ENCODE data around the gene SART3.
"Not testable (repeated sequence)": the region's sequence is repeated elsewhere in the genome, so short reads cannot be mapped to it uniquely, and the experiment has no call there.

Gene SART3

DNA sequence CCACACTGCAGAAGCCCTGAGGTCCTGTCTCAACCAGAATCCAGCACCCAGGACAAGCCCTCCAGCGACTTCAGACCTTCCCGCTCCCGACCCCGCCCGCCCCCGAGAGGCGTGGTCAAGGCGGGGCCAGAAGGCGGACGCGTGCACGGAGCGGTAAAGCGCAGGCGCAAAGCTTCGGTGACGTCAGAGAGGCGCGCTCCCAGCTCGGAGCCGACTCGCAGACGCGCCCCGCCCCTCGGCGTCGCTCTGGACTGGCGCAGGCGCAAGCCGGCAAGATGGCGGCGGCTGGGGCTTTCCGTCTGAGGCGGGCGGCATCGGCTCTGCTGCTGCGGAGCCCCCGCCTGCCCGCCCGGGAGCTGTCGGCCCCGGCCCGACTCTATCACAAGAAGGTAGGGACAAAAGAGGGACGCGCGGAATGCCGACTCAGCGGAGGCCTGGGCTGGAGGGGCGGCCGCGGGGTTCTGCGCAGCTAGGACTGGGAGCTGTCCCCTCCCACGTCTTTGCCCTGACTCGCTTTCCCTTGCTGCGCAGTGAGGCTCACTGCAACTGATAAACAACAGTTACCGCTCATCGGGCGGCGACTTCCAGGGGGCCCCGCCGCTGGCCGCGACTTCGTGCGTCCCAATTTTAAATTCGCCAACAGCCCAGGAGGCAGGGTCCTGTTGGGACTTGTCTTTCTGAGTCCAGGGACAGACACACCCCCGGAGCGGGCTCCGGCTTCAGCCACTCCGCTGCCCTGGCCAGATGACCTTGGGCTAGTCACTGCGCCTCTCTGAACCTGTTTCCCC lies 1.6 kb upstream of the SART3 start, which contains the start of gene ISCU:
TSS of gene ISCU (plus strand) at position 249 of the 788 bp plus-strand sequence. CDS start at position 276, 27 bp downstream.
- peak; percentile 89 for DNase-seq

DNA sequence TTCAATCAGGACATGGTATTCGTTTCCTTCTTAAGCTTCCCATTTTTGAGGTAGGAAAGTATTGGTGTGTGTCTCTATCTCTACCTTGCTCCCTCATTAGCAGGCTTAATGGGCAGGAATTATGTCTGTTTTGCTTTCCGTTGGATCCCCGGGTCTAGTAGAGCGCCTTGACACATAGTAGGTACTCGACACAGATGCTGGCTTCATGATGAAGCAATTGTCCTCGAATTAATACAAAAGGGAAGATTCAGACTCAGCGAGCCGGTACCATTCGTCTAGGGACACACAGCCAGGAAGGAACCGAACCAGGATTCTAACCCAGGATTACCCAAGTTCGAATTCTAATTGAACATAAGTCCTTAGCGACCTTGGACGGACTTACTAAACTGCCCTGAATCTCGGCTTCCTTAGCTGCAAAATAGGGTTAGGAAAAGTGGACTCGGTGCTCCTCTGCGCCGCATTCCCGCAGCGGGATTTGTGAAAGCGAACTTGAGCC lies 927 bp upstream of the SART3 start:
- DNase-seq = no peak

DNA sequence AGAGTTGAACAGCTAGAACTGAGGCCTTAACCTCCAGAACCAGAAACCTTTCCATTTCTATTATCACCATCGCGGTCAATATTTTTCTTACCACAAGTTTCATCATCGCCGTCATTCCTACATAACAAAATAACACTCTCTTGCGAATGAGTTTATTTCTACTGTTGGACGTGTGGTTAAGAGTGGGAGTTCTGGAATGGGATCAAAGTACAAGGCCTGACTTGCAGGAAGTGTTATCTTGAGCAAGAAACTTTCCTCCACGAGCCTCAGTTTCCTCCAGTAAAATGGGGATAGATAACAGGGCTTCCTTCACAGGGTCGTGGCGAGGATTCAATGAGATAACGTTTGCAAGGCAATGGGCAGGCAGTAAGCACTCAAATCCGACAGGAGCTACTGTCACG lies 652 bp downstream of the SART3 start:
- DNase-seq = no peak

DNA sequence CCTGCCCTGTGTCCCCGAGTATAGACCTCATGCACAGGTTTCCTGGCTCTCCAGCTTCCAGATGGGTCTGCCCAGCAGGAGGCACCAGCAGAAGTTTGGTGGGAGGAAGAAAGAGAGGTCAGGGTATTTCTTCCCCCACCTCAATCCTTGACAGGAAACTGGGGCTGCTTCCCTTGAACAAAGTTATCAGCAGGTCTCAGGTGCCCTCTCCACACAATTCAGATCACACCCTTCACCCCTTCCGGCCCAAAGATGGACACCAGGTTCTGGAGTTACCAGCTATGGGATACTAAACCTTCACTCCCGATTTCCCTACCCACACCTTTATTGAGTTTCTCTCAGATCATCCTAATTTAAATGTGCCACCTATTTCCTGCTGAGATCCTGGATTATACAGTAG lies 1.2 kb downstream of the SART3 start:
- no peak for DNase-seq

DNA sequence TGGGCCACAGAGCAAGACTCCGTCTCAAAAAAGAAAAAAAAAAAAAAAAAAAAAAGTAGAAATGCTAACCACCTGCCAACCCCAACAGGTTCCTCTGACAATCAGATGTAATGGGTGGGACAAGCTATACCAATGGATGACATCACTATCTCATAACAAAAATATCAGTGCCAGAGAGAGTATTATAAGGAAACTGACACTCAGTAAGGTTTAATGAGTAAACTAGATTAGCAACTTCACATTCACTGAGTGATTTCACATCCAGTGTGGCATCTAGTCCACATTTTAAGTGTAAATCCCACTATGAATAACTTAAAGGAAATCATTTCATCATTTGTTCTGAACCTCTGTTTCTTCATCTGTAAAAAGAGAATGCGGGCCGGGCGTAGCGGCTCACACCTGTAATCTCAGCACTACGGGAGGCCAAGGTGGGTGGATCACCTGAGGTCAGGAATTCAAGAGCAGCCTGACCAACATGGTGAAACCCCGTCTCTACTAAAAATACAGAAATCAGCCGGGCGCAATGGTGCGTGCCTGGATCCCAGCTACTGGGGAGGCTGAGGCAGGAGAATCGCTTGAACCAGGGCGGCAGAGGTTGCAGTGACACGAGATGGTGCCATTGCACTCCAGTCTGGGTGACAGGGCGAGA lies 1.8 kb downstream of the SART3 start:
- DNase-seq = no peak

DNA sequence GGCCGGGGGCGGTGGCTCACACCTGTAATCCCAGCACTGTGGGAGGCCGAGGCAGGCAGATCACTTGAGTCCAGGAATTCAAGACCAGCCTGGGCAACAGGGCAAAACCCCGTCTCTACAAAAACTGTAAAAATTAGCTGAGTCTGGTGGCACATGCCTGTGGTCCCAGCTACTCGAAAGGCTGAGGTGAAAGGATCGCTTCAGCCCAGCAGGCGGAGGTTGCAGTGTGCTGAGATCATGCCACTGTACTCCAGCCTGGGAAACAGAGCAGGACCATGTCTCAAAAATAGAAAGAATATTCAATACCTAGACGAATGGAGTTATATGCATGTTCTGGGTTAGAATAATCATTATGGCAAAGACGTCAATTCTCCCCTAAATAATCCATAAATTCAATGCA lies 5.6 kb downstream of the SART3 start:
- not testable (repeated sequence) for DNase-seq

DNA sequence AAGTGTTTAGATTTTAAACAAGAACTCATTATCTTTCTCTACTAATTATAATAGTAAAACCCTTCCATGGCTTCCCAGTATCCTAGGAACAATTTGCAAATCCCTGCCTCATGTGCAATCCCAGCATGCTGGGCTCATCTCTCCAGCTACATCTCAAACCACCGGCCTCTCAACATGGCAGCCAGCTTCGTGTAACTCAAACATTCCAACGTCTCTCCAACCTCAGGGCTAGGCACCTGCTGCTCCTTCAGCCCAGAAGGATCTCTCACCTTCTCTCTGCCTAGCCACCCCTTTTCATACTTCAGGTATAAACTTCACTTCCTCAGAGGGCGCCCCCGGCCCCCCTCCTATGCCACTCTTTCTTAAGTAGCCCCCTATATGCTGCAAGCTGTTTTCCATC lies 7.2 kb downstream of the SART3 start:
- no peak for DNase-seq

DNA sequence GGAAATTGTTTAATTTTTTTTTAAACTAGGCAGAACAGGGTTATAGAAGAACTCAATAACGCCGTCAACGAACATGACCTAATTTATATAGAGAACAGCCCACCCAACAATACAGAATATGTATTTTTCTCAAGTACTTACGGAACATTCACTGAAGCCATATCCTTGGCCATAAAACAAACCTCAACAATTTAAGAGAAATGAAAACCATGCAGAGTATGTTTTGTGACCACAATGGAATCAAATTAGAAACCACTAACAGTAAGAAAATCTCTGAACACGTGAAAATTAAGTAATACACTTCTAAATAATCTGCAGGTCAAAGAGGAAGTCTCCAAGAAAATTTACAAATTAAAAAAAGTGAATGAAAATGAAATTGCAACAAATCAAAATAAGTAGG lies 9.4 kb downstream of the SART3 start:
- DNase-seq = no peak

DNA sequence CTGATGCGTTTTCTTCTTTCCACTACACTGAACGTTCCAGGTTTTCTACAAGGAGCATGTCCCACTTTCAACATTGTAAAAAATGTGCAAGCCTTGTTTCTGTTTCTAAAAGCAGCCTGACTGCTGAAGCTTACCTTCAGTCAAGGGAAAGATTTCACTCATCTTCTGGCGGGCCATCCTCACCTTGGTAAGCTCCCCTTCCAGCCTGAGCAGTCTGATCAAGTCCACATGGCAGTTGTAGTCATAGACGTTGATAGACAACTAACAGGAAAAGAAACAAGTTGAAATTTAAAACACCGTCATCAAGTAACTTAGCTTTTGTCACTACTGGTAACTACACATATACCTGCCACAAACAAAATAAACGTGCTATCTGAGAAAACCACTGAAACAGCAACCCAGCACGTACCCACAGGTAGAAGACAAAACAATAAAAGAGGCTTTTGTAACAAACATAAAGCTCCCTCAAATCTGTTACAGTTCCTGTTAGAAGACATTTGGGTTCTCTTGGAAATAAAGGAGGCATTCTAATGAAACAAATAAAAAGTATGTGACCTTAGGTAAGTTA lies 11.9 kb downstream of the SART3 start:
- DNase-seq = no peak

DNA sequence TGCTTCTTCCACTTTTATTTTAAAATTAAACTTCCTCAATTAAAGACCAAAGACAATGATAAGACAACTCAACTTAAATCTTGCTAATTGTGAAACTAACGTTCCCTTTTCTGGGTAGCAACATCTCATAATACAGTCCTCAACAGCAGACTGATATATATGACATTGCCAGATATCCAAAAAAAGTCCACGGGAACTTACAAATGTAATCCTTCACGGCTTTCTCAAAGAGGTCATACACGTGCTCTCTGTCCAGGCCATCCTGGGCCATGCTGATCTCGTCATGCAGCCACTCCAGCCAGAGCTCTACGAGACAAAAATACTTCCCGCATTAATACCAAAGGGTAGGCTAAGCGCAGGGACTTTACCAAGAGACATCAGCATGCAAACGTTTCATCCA lies 13.3 kb downstream of the SART3 start:
- no peak for DNase-seq

DNA sequence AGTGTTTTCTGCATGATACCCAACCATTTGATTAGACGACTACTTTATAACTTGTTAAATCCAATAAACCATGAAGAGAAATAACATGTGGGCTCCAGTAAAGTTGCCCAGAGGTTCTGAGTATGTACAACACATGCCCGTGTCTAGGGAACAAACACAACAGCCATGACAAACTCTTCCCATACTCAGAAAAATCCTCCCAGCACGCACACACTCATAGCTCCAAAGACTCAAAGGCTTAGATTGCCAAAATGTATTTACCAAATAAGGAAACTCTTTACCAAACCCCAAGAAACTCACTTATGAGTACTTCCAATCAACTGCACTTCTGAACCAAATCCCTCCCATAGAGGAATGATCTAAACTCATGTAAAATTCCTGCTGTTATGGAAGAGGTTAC lies 17.3 kb downstream of the SART3 start:
- DNase-seq = no peak

DNA sequence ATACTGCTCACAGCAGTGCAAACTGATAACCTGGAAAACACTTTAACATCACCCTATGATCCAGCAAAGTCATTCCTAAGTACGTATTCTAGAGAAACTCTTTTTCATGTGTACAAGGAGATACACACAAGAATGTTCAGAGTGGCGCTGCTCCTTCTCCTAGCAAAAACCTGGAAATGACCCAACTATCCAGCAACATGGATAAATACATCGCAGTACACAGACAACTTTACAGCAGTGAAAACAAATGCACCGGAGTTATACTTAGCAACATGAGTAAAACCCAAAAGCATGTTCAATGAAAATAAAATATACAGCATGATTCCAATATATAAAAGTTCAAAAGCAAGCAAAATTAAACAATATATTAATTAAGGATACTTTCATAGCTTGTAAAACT lies 18.7 kb downstream of the SART3 start:
- DNase-seq = no peak

DNA sequence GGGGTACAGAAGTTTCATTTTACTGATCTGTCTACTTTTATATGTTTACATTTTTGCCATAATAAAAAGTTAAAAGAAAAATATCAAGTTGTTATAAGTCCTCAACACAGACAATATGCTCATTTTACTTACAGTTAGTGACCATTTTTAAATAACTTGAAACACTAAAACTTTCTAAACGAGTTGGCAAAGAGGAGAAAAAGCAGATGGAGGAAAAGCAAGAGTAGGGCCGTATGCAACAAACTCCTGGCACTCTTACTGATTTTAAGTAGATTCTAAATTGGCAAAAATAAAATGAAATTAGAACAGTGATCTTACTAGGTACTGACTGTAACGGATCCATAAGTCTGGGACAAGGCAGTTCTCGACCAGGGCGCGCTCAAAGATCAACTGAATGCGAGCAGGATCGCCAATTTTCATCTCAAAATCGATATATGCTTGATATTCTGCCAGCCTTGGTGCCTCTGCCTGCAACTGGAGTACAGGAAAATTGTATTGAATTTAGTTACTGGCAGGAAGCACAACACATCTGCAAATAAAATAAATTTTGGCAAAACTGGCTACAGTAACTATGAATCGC lies 22.3 kb downstream of the SART3 start:
- DNase-seq = no peak

DNA sequence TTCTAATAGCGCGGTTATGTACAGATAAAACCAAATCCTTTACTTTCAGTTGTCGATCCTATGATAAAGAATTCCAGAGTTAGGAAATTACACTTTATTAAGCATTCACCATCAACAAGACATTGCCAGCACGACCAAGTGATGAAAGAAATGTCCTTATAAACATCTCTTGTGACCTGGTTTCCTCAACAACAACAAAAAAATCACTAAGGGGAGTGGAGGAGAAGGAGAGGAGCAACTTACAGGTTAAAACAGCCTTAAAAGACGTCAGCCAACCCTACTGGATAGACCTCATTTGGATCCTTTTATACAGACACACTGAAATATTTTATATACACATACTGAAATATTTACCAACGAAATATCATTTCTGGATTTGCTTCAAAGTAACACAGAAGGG lies 22.8 kb downstream of the SART3 start:
- DNase-seq = no peak

DNA sequence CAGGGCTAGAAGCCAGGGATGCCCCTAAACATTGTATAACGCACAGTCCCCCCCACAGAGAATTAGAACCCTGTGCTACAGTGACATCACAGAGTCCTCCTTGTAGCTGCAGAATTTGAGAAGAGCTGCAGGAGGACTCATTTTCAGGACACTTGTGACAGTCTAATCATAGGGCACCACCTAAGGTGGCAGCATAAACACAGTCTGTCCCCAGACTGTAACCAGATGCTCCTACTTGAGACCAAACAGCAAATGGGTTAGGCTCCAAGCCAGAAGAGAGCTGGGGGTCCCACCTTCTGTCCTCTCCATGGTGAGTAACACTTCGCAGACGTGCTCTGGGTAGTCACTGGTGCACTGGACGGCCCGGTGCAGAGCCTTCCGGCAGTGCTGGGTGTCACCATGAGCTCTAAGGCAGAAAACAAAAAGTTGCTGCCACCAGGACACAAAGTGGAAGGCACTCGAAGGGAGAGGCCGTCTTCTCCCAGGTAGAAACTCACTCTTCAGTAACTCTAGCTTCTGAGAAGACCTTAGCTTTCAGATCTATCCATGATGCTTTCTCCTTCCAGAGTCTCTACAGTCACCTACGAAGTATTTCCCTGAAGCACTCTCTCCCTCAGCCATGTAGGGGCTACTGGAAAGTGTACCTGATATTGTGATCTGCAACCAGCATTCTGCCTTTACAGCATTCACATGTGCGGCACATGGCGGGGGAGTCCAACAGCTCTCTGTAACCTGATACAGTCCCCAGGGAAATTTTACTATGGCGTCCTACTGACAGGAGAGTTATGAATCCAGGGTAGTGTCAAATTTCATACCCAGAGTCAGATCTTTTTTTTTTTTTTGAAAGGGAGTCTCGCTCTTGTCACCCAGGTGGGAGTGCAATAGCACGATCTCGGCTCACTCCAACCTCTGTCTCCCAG lies 28.8 kb downstream of the SART3 start:
- DNase-seq = peak; percentile 15

DNA sequence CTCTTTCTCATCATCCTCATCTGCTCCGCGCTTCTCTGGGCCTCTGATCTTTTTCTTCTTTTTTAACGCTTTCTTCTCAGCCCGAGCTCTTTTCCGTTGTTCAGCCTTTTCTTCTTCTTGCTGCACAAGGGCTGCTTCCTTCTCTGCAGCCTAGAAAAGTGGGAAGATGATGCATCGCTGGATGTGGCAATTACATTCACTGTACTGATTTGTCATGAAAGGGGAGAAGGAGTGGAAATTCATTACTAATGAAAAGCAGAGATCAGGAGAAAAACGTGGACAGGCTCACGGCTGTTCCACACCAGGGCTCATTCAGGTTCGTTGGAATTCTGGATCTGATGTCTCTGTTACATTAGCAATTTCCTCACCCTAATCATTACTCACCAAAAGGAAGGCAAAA lies 30.8 kb downstream of the SART3 start:
- no peak for DNase-seq

DNA sequence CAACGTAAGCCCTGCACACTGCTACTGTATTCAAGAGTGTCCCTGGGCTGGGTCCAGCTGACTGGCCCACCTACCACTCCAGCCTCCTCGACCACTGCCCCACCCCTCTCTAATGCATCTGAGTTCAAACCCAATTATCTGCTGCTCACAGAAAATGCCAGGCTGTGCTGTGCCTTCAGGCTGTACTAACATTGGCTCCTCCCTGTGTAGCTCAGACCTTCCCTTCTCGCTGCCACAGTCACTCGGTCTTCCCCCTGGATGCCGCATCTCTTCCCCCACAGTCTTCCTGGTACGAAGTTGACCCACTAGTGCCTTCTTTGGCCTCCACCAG lies 33.8 kb downstream of the SART3 start:
- DNase-seq = no peak

DNA sequence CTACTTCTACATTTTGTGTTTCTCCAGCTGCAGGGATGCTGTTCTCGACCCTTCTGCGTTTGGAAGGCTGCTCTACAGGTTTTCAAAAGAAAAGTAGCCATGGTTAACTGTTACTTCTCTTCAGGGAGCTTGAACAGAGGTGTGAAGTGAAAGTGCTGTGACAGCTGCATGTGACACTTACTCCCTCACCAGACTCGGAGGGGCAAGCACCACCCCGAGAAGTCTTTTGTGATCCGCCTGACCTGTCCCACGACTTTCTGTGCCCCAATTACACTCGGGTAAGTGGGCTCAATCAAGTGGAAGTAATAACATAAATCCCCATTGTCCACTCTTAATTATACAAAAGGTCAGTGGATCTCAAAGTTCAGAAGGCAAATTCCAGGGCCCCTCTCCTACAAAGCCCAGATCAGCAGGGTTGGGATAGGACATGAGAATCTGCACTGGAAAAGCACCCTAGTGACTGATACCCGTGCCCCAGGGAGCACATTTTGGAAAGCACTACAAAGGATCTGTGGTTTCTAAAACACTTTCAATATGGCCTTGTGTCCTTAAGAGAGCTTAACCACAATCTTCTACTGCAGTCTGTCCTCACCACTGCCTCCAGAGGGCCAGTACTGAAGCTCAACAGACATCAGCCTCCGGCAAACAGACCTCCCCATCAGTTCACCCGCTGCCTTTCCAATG lies 34.3 kb downstream of the SART3 start:
- DNase-seq = no peak

DNA sequence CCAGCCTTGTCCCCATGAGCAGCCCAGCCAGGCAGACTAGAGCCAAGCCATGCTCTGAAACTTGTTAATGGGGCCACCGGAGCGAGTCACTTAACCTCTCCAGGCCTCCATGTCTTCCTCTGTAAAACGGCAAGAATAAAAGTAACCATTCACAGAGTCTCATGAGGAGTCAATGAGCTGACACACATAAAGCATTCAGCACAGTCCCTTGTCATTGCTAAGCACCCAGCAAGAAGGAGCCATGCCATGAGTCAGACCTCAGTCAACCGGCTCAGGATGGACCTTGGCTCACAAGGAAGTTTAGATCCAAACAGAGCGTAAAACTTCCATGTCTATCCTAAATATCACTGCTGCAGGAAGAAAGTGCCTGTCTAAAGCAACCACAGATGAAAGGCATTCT lies 35.3 kb downstream of the SART3 start:
- DNase-seq = no peak

DNA sequence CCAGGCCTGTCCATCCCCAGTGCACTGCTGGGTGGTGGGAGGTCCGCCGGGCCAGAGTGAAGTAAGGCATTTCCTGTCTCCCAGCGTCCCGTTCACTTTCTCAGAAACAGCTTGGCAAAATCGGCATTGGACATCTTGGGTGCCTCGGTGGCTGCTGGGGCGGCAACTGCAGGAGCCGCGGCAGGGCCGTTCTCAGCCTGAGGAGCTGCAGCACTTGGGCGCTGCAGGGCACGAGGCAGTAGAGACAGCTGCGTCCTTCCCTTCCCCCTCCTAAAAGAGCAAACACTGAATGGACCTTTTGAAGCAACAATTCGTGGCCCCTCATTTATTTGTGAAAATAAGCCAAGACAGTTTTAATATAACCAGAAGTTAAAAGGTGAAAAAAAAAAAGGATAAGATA lies 37.6 kb downstream of the SART3 start:
- no peak for DNase-seq

DNA sequence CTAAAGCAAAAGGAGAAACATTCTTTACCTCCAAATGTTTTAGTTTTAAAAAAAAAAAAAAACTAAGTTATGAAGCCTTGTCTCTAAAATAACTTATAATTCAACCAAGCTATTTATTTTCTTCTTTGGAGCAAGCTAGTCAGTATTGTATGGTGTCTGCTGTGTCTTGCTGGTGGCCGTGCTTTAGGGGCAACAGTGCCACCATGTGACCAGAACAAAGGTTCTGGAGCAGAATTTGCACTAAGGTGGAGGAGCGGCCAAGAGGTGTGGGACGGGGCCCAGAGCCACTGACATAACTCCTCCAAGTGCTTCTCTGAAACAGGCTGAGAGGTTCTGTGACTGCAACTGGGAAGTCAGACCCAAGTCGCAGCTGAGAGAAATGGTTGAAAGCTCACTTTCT lies 41.4 kb downstream of the SART3 start:
- no peak for DNase-seq
